Activated CD4-positive, CD25-positive, alpha-beta regulatory T cell (primary cell): Measurements from ENCODE around the gene TSPAN33.

Source experiments
- DNase-seq, 4 experiments: peaks; one replicate each; lab custom pipeline; 2025; lab: John Stamatoyannopoulos, UW

TSPAN33 gene

DNA sequence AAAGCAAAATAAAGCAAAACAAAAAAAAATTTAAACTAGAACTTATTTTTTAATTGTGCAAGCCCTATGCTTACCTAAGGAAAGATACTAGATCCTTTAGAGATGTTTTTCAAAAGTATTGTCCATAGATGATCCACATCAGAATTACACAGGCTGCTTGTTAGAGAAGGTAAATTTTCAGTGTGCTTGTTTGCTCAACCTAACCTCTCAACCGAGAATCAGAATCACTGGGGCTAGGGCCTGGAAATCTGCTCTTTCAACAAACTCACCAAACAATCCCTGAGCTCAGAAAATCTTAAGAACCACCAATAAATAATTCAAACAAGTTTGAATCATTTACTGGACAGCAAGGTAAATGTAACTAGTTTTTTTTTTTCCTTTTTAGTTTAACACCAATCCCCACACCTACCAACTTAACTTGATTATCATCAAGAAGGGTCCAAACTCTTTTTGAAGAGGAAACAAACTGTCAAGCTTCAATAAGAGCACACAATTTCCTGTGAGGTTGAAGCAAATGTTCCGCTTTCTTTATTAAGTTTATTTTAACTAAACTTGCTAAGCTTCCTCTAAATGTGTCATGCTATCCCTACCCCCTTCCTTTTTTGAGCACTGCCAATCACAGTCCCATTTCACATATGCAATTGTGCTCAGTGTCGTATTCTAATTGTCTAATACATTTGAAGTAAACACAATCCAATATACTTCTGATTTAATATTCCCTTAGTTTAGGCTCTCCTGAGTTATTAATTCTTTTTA, 7.4 kb upstream of the TSPAN33 start:
- no peak for DNase-seq

DNA sequence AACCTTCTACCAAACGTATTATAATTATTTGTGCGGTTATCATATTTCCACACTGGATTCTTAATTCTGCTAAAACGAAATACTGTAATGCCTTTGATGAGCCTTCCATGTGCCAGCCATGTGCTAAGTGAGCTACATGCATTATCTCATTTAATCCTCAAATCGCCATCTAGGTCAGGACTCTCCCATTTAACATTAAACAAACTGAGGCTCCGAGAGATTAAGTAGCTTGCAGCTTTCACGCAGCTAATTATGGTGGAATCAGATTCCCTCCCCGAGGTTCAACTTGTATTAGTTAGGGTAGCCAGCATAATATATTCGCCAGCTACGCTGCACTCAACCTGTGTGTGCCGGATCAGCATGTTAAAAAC, 798 bp upstream of the TSPAN33 start:
- no peak for DNase-seq

DNA sequence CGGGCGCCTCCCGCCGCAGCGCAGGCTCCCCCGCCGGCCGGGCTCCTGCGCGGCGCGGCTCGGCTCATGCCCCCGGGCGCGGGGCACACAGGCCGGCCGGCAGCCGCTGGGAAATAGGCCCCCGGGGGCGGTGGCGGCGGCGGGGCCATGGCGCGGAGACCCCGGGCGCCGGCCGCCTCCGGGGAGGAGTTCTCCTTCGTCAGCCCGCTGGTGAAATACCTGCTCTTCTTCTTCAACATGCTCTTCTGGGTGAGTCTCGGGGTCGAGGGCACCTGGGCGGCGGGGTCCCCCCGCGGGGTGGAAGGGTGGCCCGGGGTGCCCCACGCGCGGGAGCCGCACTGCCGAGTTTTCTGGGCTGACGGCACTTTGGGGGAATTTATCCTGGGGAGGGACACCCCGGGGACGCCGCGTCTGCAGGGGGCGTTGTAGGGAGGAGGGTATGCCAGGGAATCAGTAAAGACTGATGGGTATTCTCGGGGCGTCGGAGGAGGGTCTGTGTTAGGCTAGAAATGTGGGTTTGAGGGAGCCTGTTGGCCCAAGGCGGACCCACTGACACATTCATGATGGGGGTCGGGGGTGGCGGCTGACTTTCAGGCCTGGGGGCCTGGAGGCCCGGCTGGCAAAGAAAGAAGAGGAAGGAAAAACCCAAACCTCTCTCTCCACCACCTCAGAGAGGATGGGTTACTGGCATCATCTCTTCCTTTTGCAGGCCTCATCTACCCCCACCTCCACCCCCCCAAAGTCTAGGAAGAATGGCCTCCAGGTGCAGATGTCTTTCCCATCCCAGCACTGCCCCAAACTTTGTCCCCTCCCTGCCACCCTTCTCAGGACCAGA, 544 bp downstream of the TSPAN33 start:
- no peak for DNase-seq

DNA sequence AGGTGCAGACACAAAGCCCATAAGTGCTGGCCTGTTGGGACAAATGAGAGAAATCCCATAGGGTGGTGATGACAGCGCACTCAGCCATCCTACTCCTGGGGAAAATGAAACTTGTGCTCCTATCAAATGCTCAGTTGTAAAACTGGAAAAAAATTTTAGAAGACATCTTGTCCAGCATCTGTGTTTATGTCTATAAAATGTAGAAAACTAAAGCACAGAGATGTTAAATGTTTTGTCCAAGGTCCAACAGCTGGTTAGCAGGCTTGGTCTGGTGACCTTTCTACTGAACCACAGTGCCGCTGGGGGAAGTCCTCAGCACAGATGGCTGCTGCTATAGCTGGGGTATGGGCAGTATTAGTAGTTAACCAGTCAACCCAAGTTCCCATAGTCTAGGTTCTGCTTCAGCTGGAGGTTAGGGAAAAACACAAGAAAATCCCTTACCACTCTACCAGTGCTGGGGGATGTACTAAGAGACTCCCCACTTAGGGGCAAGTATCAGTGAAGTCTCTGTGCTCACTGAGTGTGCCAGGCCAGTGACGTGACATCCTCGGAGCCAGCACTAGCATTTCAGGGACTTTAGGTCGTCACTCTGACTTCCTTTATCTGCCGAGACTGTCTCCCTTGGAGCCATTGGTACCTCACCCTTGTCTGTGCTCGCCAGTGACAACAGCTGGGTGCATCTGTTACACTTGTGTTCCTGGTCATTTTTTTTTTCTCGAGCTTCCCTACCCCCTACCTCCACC, 1.9 kb downstream of the TSPAN33 start:
- no peak for DNase-seq

DNA sequence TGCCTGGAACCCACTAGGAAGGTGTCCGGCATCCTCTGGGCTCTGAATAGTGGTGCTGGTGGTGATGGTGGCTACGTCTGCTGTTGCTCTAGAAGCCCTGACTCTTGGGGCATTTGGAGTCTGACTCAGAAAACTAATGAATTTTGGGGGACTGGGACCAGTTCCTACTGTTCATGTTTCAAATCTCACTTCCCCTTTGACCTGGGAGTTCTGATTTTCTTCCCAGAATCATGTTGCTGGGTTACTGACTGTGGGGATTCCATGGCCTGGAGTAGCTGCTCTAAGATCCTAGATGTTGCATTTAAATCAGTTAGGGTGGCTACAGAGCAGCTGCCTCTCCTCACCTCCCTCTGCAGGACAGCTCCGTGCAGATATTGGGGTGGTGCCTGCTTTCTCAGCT, 3.2 kb downstream of the TSPAN33 start:
- no peak for DNase-seq

DNA sequence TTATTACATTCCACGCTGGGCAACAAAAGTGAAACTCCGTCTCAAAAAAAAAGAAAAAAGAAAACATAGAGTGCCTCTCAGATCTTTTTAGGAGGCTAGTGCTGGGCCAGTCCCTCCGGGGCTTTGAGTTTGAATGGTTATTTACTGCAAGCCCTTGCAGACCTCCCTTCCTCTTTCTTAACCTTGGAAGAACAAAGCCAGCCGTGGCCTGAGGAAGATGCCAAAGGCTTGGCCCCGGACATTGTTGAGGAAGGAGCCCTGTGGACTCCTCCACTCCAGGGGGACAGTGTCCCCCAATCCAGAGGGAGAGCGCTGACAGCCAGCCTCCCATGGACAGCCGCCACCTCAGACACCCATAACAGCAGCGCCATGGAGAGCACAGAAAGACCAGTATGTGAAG, 5.0 kb downstream of the TSPAN33 start:
- DNase-seq: no peak

DNA sequence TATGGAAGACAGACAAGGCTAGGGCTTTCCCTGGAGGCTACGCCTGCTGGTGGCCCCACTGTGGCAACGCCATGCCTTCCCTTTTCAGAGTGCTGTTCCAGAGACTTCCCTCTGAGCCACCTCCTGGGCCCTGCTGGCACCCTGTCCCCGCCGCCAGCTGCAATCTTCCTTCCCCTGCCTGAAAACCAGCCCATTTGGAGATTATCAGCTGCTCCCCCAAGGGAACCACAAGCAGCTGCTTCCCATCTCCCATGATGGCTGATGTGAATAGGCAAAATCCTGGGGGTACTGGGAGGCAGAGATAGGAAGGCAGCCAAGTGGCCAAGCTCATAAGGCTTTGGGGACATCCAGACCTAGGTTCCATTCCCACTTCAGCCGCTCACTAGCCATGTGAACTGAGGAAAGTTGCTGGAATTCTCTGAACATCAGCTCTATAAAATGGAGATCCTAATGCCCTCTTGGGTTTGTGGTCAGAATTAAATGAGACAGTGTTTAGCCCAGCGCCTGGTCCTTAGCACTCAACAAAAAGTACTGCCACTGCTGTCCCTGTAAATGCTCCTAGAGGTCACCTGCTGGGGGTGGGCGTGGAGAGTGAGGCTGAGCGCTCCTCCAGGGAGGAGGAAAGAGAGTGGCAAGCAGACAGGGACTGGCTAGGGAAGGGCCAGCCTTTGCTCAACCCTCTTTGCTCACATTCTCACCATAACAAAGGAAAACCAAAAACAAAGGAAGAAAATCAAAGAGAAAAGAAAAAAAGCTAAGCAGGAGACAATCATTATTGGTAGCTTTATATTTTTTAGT, 5.9 kb downstream of the TSPAN33 start:
- no peak for DNase-seq

DNA sequence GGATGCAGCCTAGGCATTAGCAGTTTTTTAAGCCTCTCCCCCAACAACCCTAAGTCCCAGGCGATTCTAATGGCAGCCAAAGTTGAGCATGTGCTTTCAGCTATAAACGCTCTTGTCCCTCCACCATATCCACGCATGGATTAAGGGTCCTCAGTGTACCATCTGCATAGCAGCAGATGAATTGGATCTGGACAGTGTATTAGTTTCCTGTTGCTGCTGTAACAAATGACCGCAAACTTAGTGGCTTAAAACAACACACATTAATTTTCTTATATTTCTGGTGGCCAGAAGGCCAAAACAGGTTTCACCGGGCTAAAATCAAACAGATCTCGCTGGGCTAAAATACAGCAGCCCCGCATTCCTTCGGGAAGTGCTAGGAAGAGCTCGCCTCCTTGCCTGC, 13.1 kb downstream of the TSPAN33 start:
- DNase-seq: no peak

DNA sequence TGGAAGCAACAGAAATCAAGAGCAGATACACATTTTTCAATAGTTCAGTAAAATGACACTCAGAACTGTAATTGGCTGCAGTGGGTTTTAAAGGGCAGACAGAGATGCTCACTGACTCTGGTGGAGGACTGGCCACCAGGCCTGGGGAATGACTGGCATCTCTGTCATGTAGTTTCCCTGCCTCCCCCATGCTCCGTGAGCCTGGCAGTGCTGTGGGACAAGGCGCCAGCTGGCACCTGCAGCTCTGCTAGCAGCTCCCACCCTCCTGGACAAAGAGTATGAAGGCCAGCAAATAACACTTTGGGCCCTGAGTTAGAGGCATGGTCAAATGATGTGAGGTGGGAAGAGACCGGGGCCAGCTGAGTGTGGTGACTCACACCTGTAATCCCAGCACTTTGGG, 15.0 kb downstream of the TSPAN33 start:
- DNase-seq: no peak

DNA sequence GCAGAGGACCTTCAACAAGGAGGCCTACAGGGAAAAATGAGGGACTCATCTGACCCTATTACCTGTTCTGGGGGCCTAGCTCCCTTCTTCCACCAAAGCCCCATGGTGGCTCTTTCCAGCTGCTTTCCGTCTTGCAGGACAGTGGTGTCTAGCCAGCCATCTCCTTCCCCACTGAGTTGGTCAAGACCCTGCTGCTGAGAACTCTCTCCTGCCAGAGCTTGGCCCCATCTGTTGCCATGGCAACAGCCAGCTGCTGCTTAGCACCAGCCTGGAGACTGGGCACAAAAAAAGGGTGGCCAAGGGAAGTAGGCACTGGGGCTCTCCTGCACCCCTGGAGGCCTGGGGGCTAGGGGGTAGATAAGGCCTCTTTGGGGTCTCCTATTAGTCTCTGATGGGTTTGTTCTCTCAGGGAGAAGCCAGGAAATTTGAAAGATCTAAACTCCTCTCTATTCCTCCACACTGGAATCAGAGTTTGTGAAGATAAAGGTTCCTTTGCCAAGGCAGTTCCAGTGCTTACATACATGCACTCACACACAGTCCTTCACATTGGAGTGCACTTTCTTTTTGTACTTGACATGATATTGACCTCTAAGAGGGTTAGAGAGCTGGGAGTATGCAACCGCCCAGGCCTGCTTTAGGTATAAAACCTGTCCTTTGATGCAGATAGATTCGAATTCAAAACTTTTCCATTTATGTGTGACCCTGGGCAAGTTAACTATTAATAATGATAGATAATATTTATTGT, 15.8 kb downstream of the TSPAN33 start:
- DNase-seq: no peak

DNA sequence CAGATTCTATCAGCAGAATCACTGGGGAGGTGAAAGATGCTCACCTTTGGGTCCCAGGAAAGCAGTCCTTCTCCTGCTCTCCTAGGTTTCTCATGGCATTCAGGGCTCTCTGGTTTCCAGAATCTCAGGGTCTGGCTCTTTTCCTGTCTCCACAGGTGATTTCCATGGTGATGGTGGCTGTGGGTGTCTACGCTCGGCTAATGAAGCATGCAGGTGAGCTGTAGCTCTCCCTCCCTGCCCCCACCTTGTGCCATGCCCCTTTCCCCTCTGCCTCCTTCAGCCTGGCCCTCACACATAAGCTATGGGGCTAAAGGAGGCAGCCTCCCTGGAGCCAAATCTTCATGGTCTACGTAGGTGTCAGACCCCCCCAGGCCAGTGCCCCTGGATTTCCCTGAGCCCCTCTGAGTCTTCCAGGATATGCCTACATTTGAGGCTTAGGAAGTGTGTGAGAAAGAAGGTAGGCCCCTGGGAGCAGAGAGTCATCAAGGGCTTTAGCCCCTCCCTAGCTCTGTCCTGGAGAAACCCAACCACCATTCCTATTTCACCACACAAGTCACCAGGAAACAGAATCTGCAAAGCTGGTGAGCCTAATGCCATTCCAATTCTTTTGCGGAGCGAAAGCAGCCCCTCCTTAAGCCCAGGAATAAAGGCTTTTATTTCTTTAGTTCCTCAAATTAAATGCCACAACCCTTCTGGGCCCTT, 17.2 kb downstream of the TSPAN33 start:
- no peak for DNase-seq

DNA sequence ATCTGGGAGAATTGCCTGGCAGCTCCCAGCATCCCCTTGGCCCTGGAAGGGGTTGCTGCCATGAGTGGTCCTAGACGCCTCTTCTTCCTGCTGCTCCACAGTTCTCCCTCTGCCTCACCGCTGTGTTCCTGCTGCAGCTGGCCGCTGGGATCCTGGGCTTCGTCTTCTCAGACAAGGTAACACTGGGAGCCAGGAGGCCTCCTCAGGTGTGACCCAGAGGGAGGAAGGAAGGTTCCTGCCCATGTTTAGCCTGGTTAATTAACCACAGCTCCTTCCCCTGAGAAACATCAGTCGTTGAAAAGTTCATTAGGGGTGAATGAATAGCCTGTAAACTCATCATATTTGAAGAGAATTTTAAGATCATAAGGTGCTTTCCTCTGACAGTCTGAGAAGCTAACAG, 18.2 kb downstream of the TSPAN33 start:
- no peak for DNase-seq

DNA sequence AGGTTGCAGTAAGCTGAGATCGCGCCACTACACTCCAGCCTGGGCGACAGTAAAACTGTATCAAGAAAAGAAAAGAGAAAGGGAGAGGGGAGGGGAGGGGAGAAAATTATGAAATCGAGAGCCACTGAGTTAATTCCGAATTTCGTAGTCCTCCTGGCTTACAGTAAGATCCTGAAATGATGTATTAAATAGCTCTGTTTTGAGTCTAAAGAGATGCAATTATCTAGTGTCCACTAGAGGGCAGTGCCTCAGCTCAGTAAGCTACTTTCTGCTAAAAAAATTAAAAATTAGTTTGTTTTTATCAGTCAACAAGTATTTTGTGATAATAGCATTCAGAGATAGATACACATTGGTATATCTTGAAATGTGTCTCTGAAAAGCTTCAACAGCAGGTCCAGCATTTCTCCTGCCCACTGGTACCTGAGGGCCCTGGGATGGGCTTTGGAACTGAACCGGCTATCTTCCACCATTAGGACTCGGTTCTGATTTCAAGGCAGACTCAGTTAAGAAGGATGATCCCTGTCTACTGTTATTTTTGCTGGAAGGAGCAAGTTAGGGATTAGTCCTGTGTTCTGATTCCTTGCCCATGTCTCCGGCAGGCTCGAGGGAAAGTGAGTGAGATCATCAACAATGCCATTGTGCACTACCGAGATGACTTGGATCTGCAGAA, 19.5 kb downstream of the TSPAN33 start:
- no peak for DNase-seq

DNA sequence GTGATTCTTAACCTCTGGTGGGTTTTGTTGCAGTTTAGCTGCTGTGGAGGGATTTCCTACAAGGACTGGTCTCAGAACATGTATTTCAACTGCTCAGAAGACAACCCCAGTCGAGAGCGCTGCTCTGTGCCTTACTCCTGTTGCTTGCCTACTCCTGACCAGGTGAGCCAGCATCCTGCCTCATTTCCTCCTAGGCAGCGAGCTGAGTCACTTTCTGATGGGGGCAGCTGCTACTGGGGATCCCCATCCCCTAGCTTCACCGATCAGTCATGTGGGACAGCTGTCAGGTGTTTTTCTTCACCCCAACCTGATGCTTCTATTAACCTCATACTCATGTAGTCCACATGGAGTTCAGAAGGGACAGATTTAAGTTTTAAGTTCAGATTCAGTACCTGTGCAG, 22.2 kb downstream of the TSPAN33 start:
- no peak for DNase-seq

DNA sequence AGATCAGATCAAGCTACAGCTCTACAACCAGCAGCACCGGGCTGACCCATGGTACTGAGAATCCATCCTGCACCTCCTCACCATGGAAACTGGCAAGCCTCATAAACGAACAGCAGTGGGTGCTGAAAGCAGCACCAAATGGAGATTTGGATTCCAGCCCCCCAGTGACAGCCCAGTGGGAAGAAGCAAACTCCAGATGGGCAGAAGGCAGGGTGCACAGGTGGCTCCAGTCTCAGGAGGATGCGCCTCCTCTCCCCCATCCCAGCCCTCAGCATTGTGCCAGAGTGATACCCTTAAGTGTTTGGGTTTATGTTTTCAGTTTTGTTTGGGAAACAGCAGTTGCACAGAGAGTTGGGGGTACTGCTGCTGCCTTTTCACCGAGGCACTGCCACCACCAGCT, 23.3 kb downstream of the TSPAN33 start:
- DNase-seq: no peak

DNA sequence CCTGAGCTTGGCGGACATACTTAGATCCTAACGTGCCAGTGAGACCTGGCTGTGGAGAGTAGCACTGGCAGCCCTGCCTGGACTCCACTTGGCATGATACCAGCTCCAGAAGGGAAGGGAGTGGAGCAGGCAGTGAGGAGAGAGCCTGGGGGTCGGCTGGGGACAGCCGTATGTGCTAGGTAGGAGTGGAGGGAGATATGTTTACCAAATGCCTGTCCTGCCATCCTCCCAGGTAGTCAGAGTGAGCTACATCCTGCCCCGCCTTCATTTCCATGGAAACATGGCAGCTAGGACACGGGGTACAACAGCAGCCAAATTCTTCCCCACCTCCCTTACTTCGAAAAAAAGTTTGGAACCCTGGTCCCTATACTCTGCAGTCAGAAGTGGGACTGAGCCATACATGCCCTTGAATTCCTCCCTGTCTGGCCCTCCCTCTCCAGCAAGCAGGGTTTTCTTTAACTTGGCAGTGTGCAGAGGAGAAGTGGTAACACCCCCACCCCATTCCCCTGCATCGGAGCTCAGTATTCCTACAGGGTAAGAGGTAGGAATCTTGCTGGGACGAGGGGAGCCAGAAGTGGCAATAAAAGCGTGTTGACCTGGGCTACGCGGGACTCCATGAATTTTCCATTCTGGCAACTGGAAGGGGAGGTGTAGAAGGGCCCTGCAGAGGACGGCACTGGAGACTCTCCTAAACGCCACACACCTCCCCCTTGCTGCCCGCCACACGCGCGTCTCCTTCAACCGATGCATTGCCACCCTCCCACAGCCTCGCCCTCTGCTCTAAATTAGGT, 23.9 kb downstream of the TSPAN33 start:
- no peak for DNase-seq

DNA sequence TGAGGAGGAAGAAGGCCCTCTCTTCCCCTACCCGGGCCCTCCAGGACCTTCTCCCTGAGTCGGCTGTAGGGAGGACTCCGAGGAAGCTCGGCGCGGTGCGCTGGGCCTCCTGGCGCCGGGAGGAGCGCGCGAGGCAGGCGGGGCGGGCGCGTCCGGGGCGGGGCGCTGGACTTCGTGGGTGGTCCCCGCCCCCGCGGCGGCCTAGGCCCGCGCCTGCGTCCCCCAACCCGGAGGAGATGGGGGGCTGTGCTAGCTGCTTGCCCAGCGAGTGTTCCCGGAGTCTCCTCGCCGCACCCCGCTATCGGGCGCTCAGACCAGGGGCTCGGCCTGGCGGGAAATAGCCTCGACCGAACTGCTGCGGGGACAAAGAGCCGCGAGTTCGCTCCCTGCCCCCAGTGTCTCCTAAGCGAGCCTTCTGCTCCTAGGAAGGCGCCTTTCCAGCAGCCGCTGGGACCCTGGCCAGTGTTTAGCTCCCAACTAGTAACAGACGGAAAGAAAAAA, 24.7 kb downstream of the TSPAN33 start:
- DNase-seq: peak in 2 of 4 experiments; percentile 15

DNA sequence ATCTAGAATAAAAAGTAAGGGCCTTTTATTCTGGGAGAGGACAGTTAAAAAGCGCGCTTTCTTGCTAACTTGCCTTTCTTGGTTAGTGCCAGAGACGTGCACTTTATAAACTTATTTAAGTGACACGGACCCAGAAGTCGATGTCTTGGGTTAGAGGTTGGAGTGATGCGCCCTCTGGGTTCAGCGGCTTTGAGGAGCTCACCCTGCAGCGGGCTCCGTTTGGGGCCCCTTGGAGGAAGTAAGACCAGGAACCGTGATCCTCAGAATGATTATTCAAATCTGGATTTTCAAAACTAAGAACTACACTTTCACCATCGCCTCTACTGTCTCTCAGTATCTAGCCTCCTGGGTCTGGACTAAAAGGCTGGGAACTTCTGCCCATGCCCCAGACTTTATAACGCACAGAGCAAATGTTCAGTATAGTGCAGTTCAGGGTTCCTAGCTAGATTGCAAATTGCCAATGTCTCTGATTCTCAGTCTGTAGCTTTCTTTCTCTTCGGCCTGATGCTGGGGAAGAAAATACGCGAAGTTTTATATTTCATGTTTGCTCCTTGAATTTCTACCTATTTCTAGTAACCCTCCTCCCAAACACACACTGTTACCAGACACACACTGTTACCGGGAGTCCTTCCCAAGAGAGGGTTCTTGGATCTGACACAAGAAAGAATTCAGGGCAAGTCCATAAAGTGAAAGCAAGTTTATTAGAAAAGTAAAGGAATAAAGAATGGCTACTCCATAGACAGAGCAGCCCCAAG, 25.4 kb downstream of the TSPAN33 start:
- DNase-seq: no peak
